Kidney epithelial cell (primary cell): ENCODE results near the gene GSPT2. TPM values are rescaled to one million over a fixed set of nuclear protein-coding genes. Genes with fewer than 3 reads are reported as not detected.

Experiments used
- DNase-seq: peaks from one replicate; pipeline ENCODE4 v3.0.0-alpha.2; 2010; ENCODE audit warnings: low read depth
- H3K27me3 ChIP-seq: 2 replicates; pipeline ENCODE4 v1.6.0; 2011; ENCODE audit warnings: low read length; ENCODE audit not compliant: control insufficient read depth, insufficient read depth
- H3K36me3 ChIP-seq: 2 replicates; pipeline ENCODE4 v1.5.1; 2011; ENCODE audit warnings: low read length; ENCODE audit not compliant: control insufficient read depth, insufficient read depth
- H3K4me3 ChIP-seq: 2 replicates; pipeline ENCODE4 v1.5.1; 2011; ENCODE audit warnings: low read depth, mild to moderate bottlenecking, control low read depth, low read length
- total RNA-seq: library from RNA; depleted of rRNA; stranded (reverse); fragments of >200 nt; gene quantifications from 2 replicates; pipeline ENCODE4 v1.2.3, GENCODE V29; 2015
- TF ChIP-seq, protein P1 (sequence below): IDR thresholded peaks from 2 replicates; pipeline ENCODE4 v1.5.1; 2011; ENCODE audit warnings: mild to moderate bottlenecking, moderate library complexity, low read length, control low read depth, inconsistent platforms; ENCODE audit not compliant: insufficient read depth, poor library complexity, severe bottlenecking

The GSPT2 gene
- total RNA-seq, 1 donor from 2014 or later = 6.6 TPM

DNA sequence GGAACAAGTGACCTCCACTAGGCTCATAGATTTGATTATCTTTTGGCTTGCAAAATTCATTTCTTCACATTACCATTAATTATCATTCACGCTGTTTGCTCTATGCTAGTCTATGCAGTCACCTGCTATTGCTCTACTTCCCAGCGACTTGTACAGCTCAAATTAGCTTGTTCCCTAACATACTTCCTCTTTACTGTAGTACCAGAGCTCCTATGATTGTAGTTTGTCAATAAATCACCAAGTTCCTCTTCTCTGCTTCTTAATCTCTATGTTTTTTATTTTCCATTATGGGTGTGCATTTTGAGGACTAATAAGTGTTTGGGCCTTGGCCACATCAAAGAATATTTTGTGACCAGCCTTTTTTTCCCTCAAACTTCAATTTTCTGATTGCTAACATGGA is 6.2 kb upstream of the GSPT2 start:
- Histone ChIP-seq H3K4me3 (no peak overlapping the region), H3K27me3 (no peaks in the 10 kb centered on the region), H3K36me3 (no peaks in the 10 kb centered on the region)
- DNase-seq = no peak
- TF ChIP-seq, protein P1, sequence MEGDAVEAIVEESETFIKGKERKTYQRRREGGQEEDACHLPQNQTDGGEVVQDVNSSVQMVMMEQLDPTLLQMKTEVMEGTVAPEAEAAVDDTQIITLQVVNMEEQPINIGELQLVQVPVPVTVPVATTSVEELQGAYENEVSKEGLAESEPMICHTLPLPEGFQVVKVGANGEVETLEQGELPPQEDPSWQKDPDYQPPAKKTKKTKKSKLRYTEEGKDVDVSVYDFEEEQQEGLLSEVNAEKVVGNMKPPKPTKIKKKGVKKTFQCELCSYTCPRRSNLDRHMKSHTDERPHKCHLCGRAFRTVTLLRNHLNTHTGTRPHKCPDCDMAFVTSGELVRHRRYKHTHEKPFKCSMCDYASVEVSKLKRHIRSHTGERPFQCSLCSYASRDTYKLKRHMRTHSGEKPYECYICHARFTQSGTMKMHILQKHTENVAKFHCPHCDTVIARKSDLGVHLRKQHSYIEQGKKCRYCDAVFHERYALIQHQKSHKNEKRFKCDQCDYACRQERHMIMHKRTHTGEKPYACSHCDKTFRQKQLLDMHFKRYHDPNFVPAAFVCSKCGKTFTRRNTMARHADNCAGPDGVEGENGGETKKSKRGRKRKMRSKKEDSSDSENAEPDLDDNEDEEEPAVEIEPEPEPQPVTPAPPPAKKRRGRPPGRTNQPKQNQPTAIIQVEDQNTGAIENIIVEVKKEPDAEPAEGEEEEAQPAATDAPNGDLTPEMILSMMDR = no peak

DNA sequence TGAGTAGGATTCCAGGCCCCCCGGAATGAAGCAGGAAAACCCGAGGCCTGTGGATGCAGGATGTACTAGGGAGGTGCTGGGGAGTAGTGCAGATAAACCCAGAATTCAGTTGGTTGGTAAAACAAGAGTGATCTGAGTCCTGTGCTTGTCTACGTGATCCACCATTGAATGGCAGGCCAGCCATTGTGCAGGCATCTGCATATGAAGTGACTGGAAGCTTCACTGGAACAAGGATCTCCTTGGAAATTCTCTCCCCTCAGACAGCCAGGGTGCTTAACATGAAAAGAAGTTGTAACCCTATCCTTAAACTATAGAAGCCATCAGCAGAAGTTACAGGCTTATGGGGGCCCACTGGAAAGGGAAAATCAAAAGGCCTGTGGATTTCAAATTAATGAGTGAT is 656 bp upstream of the GSPT2 start:
- H3K4me3 ChIP-seq = no peak overlapping the region
- TF ChIP-seq, protein P1 = no peak
- no peak for DNase-seq

GRCh38 chrX:51747671-51748070 is 4.4 kb downstream of the GSPT2 start:
- Histone ChIP-seq H3K4me3 (no peak overlapping the region), H3K36me3 (no peaks in the 10 kb centered on the region), H3K27me3 (no peaks in the 10 kb centered on the region)
- TF ChIP-seq, protein P1 = no peak
- DNase-seq = no peak

More for the DNA sequence above, 656 bp upstream of the GSPT2 start:
- H3K27me3 ChIP-seq = no peaks in the 10 kb centered on the region
- no peaks in the 10 kb centered on the region for H3K36me3 ChIP-seq

DNA sequence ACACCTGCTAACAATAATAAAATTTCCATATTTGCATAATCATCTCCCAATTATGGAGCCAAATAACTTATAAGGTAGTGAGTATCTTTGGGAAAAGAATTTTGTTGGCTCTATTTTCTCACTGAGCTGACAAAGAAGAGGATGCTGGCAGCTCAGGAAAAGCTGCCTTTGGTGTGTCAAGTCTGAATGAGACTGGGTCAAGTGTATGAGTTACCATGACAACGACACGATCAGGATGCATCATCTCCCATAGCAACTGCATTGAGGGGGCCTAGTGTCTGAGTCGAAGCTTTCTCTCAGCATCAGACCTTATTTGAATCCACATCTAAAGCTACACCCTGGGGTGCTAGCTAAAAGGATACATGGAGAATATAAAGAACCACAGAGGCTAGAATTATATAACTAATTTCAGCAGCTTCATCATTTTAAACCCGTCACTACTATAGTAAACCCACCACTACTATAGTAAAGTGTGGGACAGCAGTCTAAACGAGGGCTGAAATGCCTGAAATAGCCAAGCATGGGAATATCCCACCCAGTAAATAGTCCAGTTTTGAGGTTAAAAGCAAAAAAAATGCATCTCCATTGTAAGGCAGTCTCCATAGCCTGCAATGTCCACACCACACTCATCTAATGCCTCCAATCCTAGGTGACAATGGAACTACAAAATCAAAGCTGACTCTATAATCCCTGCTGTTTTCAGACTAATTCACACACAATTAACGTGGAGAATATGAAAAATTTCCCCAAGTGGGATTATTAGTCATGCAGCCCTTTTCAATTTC is 16.0 kb downstream of the GSPT2 start:
- H3K27me3 ChIP-seq = no peaks in the 10 kb centered on the region
- no peak overlapping the region for H3K4me3 ChIP-seq
- TF ChIP-seq, protein P1 = no peak
- H3K36me3 ChIP-seq = no peaks in the 10 kb centered on the region
- DNase-seq = no peak

- no peak for DNase-seq
- TF ChIP-seq, protein P1 = no peak
- no peak overlapping the region for H3K4me3 ChIP-seq
- H3K27me3 ChIP-seq = no peaks in the 10 kb centered on the region
- no peaks in the 10 kb centered on the region for H3K36me3 ChIP-seq
These were observed 17.4 kb downstream of the GSPT2 start for GRCh38 chrX:51760657-51761056.

DNA sequence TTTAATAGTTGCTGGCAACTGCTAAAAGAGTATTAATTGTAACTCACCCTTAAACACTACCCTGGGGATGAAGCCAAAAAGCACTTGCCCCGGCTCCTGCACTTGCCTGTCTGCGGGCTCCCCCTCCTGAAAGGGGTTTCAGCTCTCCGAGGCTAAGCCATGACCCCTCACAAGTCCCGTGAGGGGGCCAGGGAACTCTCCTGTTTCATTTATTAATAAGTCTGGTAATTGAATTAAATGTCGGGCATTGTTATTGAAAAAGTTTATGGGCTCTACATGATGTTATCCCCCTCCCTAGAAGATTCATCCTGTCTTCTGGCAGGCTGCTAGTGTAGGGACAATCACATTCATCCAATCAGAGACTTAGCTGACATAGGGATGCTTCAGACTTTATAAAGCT is 23.3 kb downstream of the GSPT2 start:
- H3K36me3 ChIP-seq = no peaks in the 10 kb centered on the region
- no peak overlapping the region for H3K4me3 ChIP-seq
- TF ChIP-seq, protein P1 = no peak
- DNase-seq = no peak
- H3K27me3 ChIP-seq = no peaks in the 10 kb centered on the region
